AG04450 (cell line): ENCODE measurements around the gene AFMID. TPM values are rescaled to one million over a fixed set of nuclear protein-coding genes. Genes with fewer than 3 reads are reported as not detected.

Source experiments
- CTCF ChIA-PET: fragments of 300-600, 350-600 bp; formaldehyde crosslinking; extraction: SDS; loops from one replicate; lab custom pipeline; 2022; ENCODE audit warnings: antibody characterized with exemption, inconsistent platforms; lab: Charles Lee
- POLR2A ChIA-PET: fragments of 350-600 bp; formaldehyde crosslinking; extraction: SDS; loops from one replicate; lab custom pipeline; 2021; ENCODE audit warnings: antibody characterized with exemption, inconsistent platforms; lab: Yijun Ruan, JAX
- DNase-seq: peaks from one replicate; pipeline ENCODE4 v3.0.0-alpha.2; 2011; ENCODE audit warnings: low read depth, low spot score
- H3K27ac ChIP-seq: one replicate; pipeline ENCODE4 v1.5.1; 2012; ENCODE audit warnings: low read depth, low read length, control low read depth
- H3K27me3 ChIP-seq: one replicate; pipeline ENCODE4 v1.6.0; 2012; ENCODE audit warnings: low read length; ENCODE audit not compliant: control insufficient read depth, insufficient read depth
- H3K4me3 ChIP-seq: 2 replicates; pipeline ENCODE4 v1.5.1; 2011; ENCODE audit warnings: mild to moderate bottlenecking, low read depth, low read length, control low read depth
- H3K9me3 ChIP-seq: 2 replicates; pipeline ENCODE4 v1.5.1; 2012; ENCODE audit warnings: low read length; ENCODE audit not compliant: control insufficient read depth, insufficient read depth
- polyA plus RNA-seq: library from polyadenylated mRNA; depleted of rRNA; stranded (reverse); fragments of >200 nt; gene quantifications from 2 replicates; pipeline ENCODE4 v1.2.3, GENCODE V29; 2011
- TF ChIP-seq, protein P1 (sequence below): IDR thresholded peaks from 2 replicates; pipeline ENCODE4 v1.5.1; 2011; ENCODE audit warnings: low read depth, low read length, control low read depth, inconsistent platforms

The AFMID gene
- polyA plus RNA-seq, 1 experiment = 26.2 TPM

DNA sequence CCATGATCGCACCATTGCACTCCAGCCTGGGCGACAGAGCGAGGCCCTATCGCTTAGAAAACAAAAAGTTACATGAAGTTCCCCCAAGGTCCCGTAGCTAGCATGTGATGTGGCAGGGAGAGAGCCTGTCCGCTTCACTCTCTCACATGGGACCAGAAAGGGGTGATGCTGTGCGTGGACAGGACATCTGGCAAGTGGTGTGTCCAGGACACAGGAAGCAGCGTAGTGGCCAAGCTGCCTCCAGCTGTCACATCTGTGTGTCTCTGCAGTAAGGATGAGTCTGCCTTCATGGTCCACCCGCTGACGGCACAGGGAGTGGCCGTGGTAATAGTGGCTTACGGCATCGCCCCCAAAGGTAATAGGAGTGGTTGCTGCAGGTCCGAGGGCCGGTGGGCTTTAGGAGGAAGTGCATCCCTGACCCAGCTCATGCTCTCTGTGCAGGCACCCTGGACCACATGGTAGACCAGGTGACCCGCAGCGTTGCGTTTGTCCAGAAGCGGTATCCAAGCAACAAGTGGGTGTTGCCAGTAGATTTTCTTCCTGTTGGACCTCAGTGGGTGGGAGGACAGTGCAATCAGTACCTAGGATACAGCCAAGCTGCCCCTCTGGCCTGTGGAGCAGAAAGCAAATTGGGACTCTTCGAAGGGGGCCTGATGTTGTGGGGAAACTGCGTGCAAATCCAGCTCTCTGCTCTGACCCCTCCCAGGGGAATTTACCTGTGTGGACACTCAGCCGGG lies 17.4 kb downstream of the AFMID start:
- POLR2A ChIA-PET = interaction anchor here (0.6 kb wide), 1 partner anchor 246 kb away, joined by 4 read pairs; the partner anchor contains the start of gene TNRC6C
- Histone ChIP-seq H3K4me3 (no peak overlapping the region), H3K27me3 (no peaks in the 10 kb centered on the region), H3K27ac (no peak overlapping the region), H3K9me3 (peaks cover under 1% of the 10 kb centered on the region; the same call in 1 of the 2 replicates)
- CTCF ChIA-PET = interaction anchor here (0.6 to 5.8 kb wide), 2 partner anchors 18 to 883 kb away, joined by 3 to 24 read pairs; partner anchors contain the start of genes AFMID and TK1
- no peak for DNase-seq
- TF ChIP-seq, protein P1, sequence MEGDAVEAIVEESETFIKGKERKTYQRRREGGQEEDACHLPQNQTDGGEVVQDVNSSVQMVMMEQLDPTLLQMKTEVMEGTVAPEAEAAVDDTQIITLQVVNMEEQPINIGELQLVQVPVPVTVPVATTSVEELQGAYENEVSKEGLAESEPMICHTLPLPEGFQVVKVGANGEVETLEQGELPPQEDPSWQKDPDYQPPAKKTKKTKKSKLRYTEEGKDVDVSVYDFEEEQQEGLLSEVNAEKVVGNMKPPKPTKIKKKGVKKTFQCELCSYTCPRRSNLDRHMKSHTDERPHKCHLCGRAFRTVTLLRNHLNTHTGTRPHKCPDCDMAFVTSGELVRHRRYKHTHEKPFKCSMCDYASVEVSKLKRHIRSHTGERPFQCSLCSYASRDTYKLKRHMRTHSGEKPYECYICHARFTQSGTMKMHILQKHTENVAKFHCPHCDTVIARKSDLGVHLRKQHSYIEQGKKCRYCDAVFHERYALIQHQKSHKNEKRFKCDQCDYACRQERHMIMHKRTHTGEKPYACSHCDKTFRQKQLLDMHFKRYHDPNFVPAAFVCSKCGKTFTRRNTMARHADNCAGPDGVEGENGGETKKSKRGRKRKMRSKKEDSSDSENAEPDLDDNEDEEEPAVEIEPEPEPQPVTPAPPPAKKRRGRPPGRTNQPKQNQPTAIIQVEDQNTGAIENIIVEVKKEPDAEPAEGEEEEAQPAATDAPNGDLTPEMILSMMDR = no peak

- H3K27ac ChIP-seq = no peak overlapping the region
- TF ChIP-seq, protein P1 = no peak
- no peaks in the 10 kb centered on the region for H3K27me3 ChIP-seq
- ChIA-PET POLR2A (no interaction called here), CTCF (interaction anchor here (0.6 kb wide), 1 partner anchor 45 kb away, joined by 3 read pairs; no protein-coding TSS in a partner anchor)
- no peak overlapping the region for H3K4me3 ChIP-seq
- DNase-seq = no peak
- H3K9me3 ChIP-seq = no peaks in the 10 kb centered on the region
Measured at GRCh38 chr17:78205124-78205775, 18.1 kb downstream of the AFMID start.

GRCh38 chr17:78206298-78206697 lies 19.1 kb downstream of the AFMID start:
- TF ChIP-seq, protein P1 = no peak
- no peak overlapping the region for H3K4me3 ChIP-seq
- H3K27me3 ChIP-seq = no peaks in the 10 kb centered on the region
- ChIA-PET POLR2A (interaction anchor here (0.5 kb wide), 1 partner anchor 20 kb away, joined by 4 read pairs; no protein-coding TSS in a partner anchor), CTCF (interaction anchor here (1.5 to 2.0 kb wide), 2 partner anchors 19 to 20 kb away, joined by 4 read pairs; partner anchors contain the start of gene TK1)
- no peaks in the 10 kb centered on the region for H3K9me3 ChIP-seq
- DNase-seq = no peak
- no peak overlapping the region for H3K27ac ChIP-seq

GRCh38 chr17:78208486-78208885 lies 21.3 kb downstream of the AFMID start:
- DNase-seq = no peak
- CTCF ChIA-PET = interaction anchor here (2.0 kb wide), 1 partner anchor 21 kb away, joined by 4 read pairs; no protein-coding TSS in a partner anchor
- TF ChIP-seq, protein P1 = no peak
- POLR2A ChIA-PET = no interaction called here
- Histone ChIP-seq H3K27ac (no peak overlapping the region), H3K4me3 (no peak overlapping the region), H3K27me3 (no peaks in the 10 kb centered on the region), H3K9me3 (no peaks in the 10 kb centered on the region; the same call in 1 of the 2 replicates)
